Nephron progenitor cell (in vitro differentiated cells): Measurements from ENCODE around the gene EGFLAM.

Source experiments
- DNase-seq: peaks from one replicate; pipeline ENCODE4 v3.0.0; 2021
- H3K27ac Mint-ChIP-seq: 2 replicates; pipeline ENCODE4 v1.8.0; 2021; ENCODE audit warnings: mild to moderate bottlenecking, moderate library complexity, mixed read lengths
- H3K27me3 Mint-ChIP-seq: 2 replicates; pipeline ENCODE4 v1.8.0; 2021; ENCODE audit warnings: mild to moderate bottlenecking, low read depth, mixed read lengths; ENCODE audit not compliant: poor library complexity
- H3K36me3 Mint-ChIP-seq: 2 replicates; pipeline ENCODE4 v1.8.0; 2021; ENCODE audit warnings: low read depth, mixed read lengths
- H3K4me1 Mint-ChIP-seq: 2 replicates; pipeline ENCODE4 v1.8.0; 2021; ENCODE audit warnings: mixed read lengths
- H3K4me3 Mint-ChIP-seq: 2 replicates; pipeline ENCODE4 v1.8.0; 2021; ENCODE audit warnings: mild to moderate bottlenecking, moderate library complexity, mixed read lengths
- H3K9me3 Mint-ChIP-seq: 2 replicates; pipeline ENCODE4 v1.8.0; 2021; ENCODE audit warnings: mild to moderate bottlenecking, moderate library complexity, mixed read lengths
- TF ChIP-seq, protein P1 (sequence below): fragments of 200-600 bp; sonication (generic); IDR thresholded peaks from 2 replicates; pipeline ENCODE4 v1.5.0; 2021; ENCODE audit warnings: antibody characterized with exemption

EGFLAM gene

DNA sequence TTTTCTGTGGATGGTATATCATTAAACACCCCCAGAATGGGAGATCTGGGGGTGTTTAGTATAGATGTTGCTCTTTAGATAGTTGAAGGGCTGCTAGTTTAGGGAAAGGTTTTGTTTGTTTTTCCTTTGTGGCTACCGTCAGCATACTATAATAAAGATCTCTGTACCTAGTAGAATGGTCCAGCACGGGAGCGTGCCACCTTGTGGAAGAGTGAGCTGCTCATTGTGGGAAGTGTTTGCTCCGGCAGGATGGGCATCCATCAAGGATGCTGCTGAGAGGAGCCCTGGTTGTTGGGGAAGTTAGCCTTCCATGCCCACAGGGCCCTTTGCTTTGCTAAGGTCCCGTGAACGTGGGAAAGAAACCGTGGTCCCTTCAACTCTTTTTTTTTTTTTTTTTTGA lies 185.0 kb downstream of the EGFLAM start:
- no peak for DNase-seq
- H3K4me1 Mint-ChIP-seq, result peaks cover 6% of the 10 kb centered on the region
- TF ChIP-seq, protein P1, sequence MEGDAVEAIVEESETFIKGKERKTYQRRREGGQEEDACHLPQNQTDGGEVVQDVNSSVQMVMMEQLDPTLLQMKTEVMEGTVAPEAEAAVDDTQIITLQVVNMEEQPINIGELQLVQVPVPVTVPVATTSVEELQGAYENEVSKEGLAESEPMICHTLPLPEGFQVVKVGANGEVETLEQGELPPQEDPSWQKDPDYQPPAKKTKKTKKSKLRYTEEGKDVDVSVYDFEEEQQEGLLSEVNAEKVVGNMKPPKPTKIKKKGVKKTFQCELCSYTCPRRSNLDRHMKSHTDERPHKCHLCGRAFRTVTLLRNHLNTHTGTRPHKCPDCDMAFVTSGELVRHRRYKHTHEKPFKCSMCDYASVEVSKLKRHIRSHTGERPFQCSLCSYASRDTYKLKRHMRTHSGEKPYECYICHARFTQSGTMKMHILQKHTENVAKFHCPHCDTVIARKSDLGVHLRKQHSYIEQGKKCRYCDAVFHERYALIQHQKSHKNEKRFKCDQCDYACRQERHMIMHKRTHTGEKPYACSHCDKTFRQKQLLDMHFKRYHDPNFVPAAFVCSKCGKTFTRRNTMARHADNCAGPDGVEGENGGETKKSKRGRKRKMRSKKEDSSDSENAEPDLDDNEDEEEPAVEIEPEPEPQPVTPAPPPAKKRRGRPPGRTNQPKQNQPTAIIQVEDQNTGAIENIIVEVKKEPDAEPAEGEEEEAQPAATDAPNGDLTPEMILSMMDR, result no peak

GRCh38 chr5:38445374-38446028 lies 187.1 kb downstream of the EGFLAM start:
- Mint-ChIP-seq H3K27me3 (peaks cover 2% of the 10 kb centered on the region), H3K36me3 (no peaks in the 10 kb centered on the region), H3K4me3 (no peak overlapping the region), H3K4me1 (peaks cover 7% of the 10 kb centered on the region), H3K27ac (no peak overlapping the region), H3K9me3 (no peaks in the 10 kb centered on the region)
- TF ChIP-seq, protein P1, result no peak
- DNase-seq, result no peak

More for the DNA sequence above, 185.0 kb downstream of the EGFLAM start:
- Mint-ChIP-seq H3K9me3 (no peaks in the 10 kb centered on the region), H3K27me3 (peaks cover 2% of the 10 kb centered on the region), H3K4me3 (no peak overlapping the region), H3K27ac (no peak overlapping the region), H3K36me3 (peaks cover 5% of the 10 kb centered on the region)

- no peaks in the 10 kb centered on the region for H3K36me3 Mint-ChIP-seq
- no peak for DNase-seq
- H3K4me3 Mint-ChIP-seq, result no peak overlapping the region
- H3K27ac Mint-ChIP-seq, result no peak overlapping the region
- TF ChIP-seq, protein P1, result no peak
- H3K4me1 Mint-ChIP-seq, result peaks cover 7% of the 10 kb centered on the region
- H3K9me3 Mint-ChIP-seq, result no peaks in the 10 kb centered on the region
- peaks cover 2% of the 10 kb centered on the region for H3K27me3 Mint-ChIP-seq
Observed at GRCh38 chr5:38446029-38446522, 187.7 kb downstream of the EGFLAM start.

DNA sequence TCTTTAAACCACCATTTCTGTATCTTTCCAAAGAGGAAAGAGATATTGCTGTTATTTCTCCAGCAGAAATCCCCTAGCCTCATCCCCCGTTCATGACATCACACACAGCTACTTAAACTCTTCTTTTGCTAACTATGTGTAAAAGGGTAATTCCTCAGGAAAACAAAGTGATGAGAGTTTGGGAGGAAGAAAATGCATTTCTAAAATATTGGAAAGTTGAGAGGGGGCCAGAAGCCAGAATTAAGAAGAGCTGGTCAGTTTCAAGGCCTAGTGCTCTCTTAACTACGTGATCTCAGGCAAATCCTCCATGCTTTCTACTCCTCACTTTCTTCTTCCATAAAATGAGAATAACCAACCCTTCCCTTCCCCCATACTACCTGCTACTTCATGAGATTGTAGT lies 188.7 kb downstream of the EGFLAM start:
- no peak for DNase-seq
- Mint-ChIP-seq H3K27ac (no peak overlapping the region), H3K4me1 (peaks cover 7% of the 10 kb centered on the region), H3K9me3 (no peaks in the 10 kb centered on the region), H3K36me3 (no peaks in the 10 kb centered on the region), H3K27me3 (peaks cover 2% of the 10 kb centered on the region), H3K4me3 (no peak overlapping the region)
- TF ChIP-seq, protein P1, result no peak

GRCh38 chr5:38447786-38448185 lies 189.4 kb downstream of the EGFLAM start:
- H3K9me3 Mint-ChIP-seq, result no peaks in the 10 kb centered on the region
- H3K27me3 Mint-ChIP-seq, result peaks cover 2% of the 10 kb centered on the region
- TF ChIP-seq, protein P1, result no peak
- H3K36me3 Mint-ChIP-seq, result no peaks in the 10 kb centered on the region
- H3K4me3 Mint-ChIP-seq, result no peak overlapping the region
- peaks cover 7% of the 10 kb centered on the region for H3K4me1 Mint-ChIP-seq
- H3K27ac Mint-ChIP-seq, result peak overlapping the region; percentile 10
- DNase-seq, result no peak
